ENCODE measurements around the gene CRADD.
"Not testable (repeated sequence)": the region's sequence is repeated elsewhere in the genome, so short reads cannot be mapped to it uniquely, and the experiment has no call there.

The CRADD gene

GRCh38 chr12:93677195-93678064 lies at the start of gene CRADD:
Gene CRADD, plus strand, starts transcription at chr12:93677375.
- DNase-seq, result peak; percentile 92 to 97

DNA sequence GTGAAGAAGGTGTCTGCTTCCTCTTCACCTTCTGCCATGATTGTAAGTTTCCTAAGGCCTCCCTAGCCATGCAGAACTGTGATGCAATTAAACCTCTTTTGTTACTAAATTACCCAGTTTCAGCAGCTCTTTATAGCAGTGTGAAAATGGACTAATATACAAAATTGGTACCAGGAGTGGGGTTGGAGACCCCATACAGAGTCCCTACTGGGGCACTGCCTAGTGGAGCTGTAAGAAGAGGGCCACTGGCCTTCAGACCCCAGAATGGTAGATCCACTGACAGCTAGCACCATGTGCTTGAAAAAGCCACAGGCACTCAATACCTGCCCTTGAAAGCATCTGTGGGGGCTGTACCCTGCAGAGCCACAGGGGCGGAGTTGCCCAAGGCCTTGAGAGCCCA lies 44.8 kb upstream of the CRADD start:
- DNase-seq, result no peak

GRCh38 chr12:93634416-93634815 lies 42.8 kb upstream of the CRADD start:
- no peak for DNase-seq

- DNase-seq, result no peak
Measured at GRCh38 chr12:93636708-93637107, 40.5 kb upstream of the CRADD start.

DNA sequence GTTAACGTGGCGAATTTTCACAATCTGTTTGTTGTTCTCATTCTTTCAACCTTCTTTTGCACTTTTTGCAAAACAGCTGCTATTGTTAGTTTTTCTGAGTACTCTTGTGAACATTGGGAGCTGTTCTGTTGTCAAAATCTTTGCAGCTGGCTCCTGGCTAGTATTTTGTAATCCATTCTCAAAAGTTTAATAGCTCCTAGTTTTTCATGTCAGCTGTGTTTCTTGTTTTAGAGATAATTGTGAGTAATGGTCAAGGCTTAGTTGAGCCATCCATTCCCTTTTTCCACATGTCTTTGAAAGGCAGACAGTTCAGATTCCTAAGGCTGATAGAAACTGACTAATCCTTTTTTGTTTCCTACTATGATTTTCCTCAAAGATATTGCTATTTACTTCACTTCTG lies 39.1 kb upstream of the CRADD start:
- no peak for DNase-seq

GRCh38 chr12:93638954-93639353 lies 38.2 kb upstream of the CRADD start:
- DNase-seq, result peak; percentile 45 to 68

DNA sequence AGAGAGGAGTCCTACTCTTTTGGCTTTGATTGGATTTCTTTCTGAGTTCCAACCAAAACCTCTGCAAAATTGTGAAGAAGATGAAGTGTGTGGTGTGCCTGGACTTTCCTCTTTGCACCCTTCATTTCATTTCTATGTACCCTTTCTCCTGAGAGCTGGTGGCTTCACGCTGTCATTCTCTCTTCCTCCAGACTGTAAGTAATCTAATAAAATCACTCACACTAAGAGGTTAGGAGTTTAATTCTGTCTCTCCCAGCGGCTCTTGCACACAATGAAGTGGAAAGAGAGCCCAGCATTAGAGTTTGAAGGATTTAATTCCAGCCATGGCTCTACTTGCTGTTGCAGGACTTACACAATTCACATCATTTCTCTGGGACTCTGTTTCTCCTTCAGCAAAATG lies 37.8 kb upstream of the CRADD start:
- DNase-seq, result no peak

DNA sequence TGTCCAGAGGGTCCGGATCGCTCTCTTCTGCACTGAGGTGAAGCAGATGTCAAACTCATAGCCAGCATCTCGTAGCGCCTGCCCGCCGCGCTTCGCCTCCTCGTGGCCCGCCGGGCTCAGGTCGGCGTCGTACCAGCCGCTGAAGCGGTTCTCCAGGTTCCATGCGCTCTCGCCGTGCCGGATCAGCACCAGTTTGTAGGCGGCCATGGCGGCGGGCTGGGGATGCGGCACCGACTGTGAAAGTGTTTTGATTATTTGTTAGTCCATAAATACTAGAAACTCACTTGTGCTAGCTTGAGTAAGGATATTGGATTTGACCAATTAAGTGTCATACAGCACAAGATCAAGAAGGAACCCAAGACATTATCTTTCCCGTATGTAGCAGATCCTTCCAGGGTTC lies 35.8 kb upstream of the CRADD start:
- DNase-seq, result not testable (repeated sequence)

DNA sequence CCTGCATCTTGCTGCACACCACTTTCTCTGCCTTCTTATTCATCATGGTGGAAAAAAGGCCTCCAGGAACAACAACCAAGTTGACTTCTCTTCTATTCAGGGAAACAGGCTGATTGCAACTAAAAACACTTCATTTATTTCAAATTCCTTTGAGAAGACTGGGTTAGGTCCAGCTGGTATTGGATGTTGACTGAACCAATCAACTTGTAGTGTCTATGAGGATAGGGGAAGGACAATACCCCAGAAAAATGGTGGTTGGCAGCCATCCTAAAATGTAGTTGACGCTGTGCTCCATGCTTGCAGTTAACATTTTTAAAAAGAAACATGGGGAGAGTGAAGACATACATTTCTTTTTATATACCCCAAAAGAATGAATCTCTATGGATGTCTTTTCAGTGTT lies 34.4 kb upstream of the CRADD start:
- DNase-seq, result no peak

- DNase-seq, result no peak
Measured at GRCh38 chr12:93645702-93646101, 31.5 kb upstream of the CRADD start.

DNA sequence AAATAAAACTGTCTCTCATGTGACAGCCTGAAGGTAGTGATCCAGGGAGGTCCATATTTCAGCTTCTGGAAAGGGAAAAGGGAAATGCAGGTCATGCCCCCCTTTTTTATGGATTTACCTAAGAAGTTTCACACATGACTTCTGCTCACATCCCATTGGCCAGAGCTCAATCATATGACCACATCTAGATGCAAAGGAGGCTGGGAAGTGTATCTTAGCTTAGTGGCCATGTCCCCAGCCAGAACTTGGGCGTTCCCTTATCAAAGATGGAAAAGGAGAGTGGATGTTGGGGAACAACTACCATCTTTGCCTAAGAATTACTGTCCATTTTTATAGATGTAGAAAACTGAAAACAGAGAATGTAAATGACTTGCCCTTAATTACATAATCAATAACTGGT lies 26.5 kb upstream of the CRADD start:
- no peak for DNase-seq

DNA sequence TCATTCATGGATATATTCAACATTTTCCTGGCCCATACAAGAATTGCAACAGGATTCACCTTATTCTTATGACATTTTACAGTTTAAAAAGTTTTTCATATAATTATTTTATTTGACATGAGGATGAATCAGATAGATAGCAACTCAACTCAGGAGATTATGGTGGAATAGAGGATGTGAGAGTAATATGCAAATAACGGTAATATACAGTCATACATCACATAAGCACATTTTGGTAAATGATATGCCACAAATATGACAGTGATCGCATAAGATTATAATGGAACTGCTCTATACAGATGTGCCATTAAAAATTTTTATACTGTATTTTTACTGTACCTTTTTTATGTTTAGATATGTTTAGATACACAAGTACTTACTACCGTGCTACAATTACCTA lies 24.1 kb upstream of the CRADD start:
- DNase-seq, result no peak

GRCh38 chr12:93653712-93654111 lies 23.5 kb upstream of the CRADD start:
- DNase-seq, result no peak

- no peak for DNase-seq
Measured at GRCh38 chr12:93654421-93654820, 22.8 kb upstream of the CRADD start.

DNA sequence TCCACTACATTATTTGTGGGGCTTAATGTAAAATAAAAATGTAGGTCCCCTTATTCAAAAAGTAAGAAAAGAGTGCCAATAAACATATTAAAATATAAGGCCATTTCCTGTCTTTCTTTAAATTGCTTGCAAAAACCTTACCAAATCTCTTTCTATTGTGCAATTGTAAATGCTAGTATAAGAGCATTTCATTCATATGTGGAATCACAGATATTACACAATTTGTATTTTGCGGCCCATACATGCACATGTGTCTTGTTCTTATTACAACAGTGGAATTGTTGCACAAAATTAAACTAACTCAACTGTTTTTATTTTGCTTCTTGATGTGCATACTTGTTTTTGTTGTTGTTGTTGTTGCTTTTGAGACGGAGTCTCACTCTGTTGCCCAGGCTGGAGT lies 20.1 kb upstream of the CRADD start:
- DNase-seq, result no peak

- no peak for DNase-seq
Measured at GRCh38 chr12:93661021-93661420, 16.2 kb upstream of the CRADD start.

DNA sequence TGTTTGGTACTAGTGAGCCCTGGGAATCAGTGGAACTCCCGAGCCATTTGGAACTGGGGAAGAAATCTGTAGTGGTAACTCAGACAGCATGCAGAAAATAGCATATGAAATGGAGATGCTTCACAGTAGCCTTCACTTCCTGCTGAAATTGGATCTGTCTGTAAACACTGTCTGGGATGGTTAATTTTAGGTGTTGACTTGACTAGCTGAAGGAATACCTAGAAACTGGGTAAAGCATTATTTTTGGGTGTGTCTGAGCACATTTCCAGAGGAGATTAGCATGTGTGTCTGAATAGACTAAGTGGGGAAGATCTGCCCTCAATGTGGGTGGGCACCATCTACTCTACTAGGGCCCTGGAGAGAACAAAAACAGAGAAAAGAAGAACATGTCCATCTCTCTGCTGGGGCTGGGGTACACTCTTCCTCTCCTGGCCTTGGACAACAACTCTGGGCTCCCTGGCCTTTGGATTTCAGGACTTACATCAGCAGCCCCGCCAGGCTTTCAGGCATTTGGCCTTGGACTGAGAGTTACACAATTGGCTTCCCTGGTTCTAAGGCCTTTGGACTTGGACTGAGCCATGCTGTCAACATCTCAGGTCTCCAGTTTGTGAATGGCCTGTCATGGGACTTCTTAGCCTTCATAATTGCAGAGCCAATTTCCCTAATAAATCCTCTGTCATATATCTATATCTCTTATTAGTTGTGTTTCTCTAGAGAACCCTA lies 14.0 kb upstream of the CRADD start:
- no peak for DNase-seq

- DNase-seq, result no peak
Measured at GRCh38 chr12:93663729-93664084, 13.5 kb upstream of the CRADD start.

GRCh38 chr12:93664573-93665138 lies 12.5 kb upstream of the CRADD start:
- DNase-seq, result no peak

DNA sequence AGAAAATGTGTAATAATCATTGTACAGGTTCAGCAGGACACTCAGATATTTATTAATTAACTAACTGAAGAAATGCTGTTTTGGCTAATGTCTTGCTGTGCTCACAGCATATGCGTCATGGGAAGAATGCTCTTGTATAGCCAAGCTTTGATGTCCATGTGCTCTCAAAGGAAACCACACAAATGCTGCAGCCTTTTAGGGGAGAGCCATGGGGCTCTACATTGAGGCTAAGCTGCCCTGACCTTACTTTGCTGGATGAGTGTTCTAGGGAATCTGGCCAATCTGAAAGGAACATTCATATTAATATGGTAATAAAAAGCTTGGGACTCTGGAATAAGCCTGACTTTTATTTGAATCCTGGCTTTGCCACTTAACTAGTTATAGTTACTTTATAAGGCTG lies 9.5 kb upstream of the CRADD start:
- no peak for DNase-seq

DNA sequence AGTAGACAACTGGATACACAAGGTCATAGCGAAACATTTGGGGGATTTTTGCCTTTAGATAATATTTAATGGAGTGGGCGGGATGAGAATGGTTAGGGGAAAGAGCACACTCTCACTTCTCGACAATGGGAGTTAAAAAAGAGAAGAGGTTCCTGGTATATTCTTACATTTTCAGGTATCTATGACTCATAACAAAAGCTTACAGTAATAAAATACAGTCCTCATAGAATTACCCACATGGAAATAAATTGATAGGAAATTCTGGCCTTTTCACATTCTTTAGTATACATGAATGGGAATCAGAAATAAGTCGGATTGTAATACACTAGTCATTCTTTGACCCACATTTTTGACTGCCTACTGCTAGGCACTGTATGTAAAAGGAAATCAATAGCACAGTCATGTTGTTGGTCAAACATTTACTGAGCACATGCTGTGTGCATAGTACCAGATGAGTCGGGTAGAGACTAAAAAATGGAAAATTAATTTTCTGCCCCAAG lies 8.2 kb upstream of the CRADD start:
- no peak for DNase-seq

- no peak for DNase-seq
Measured at GRCh38 chr12:93669452-93669851, 7.7 kb upstream of the CRADD start.

DNA sequence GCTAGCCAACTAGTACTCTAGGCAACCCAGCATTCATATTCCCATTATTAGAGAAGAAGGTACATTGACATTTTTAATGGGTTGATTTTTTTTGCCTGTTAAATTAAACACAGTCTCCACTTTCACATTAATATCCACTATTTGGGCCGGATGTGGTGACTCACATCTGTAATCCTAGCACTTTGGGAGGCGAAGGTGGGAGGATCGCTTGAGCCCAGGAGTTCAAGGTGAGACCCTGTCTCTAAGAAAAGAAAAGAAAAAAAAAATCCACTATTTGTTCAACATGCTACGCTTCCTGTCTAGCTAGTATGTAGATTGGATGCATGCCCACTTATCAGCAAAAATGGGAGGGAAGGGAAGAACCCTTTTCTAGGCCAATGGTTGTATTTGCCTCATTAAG lies 7.1 kb upstream of the CRADD start:
- no peak for DNase-seq

DNA sequence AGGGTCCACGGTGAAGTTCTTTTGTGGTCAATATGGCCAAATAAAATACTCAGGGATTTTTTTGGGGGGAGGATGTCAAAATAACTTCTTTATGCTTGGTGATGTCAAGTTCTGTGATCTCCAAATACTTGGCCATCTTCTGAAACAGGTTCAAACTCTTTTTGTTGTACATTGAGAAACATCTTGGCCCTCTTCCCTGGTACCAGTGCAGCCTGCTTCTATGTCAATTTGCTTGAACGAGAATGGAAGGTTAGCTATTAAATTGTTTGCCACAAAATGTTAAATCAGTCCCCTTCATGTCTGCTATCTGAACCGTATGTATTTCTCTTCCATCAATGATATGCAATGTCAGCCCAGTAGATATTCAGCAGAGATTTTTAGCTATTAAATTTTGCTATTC lies 6.1 kb upstream of the CRADD start:
- no peak for DNase-seq
